Neural cell (in vitro differentiated cells): ENCODE results near the gene OFD1. TPM values are rescaled to one million over a fixed set of nuclear protein-coding genes. Genes with fewer than 3 reads are reported as not detected.

ENCODE experiments used
- H2AFZ ChIP-seq: fragments of 200-600, 300-800 bp; sonication (generic), shearing (Covaris generic); 2 replicates; pipeline ENCODE4 v1.6.0; 2014; ENCODE audit warnings: low read depth, mild to moderate bottlenecking, antibody characterized with exemption, low read length, moderate library complexity
- H3F3A ChIP-seq: fragments of 200-600 bp; shearing (Covaris generic); 2 replicates; pipeline ENCODE4 v1.6.1; 2016; ENCODE audit warnings: mild to moderate bottlenecking, moderate library complexity, mixed read lengths, antibody characterized with exemption, low read length; ENCODE audit not compliant: insufficient read depth, poor library complexity, severe bottlenecking
- H3K27ac ChIP-seq: fragments of 200-600, 300-800 bp; sonication (generic), shearing (Covaris generic); 2 replicates; pipeline ENCODE4 v1.5.1; 2014; ENCODE audit warnings: mild to moderate bottlenecking, low read length, moderate library complexity
- H3K27me3 ChIP-seq: fragments of 300-800, 200-600 bp; sonication (generic), shearing (Covaris generic); 2 replicates; pipeline ENCODE4 v1.6.0; 2014; ENCODE audit warnings: mild to moderate bottlenecking, low read depth, low read length, moderate library complexity; ENCODE audit not compliant: insufficient read depth
- H3K36me3 ChIP-seq: fragments of 300-800, 200-600 bp; sonication (generic), shearing (Covaris generic); 2 replicates; pipeline ENCODE4 v1.5.1; 2014; ENCODE audit warnings: mild to moderate bottlenecking, antibody characterized with exemption, low read length, moderate library complexity; ENCODE audit not compliant: insufficient read depth
- H3K4me2 ChIP-seq: fragments of 300-800, 200-600 bp; sonication (generic), shearing (Covaris generic); 2 replicates; pipeline ENCODE4 v1.6.0; 2014; ENCODE audit warnings: mild to moderate bottlenecking, low read length
- H3K4me3 ChIP-seq: fragments of 300-800, 200-600 bp; sonication (generic), shearing (Covaris generic); 2 replicates; pipeline ENCODE4 v1.5.1; 2014; ENCODE audit warnings: mild to moderate bottlenecking, low read length, moderate library complexity
- H3K79me2 ChIP-seq: fragments of 200-600 bp; shearing (Covaris generic); replicated peaks from 2 replicates; pipeline ENCODE4 v1.6.0; 2014; ENCODE audit warnings: mild to moderate bottlenecking, low read length, moderate library complexity; ENCODE audit not compliant: insufficient read depth
- H3K9ac ChIP-seq: fragments of 300-800, 200-600 bp; sonication (generic), shearing (Covaris generic); 2 replicates; pipeline ENCODE4 v1.6.1; 2016; ENCODE audit warnings: mild to moderate bottlenecking, low read length, mixed read lengths
- H3K9me2 ChIP-seq: fragments of 200-600 bp; shearing (Covaris generic); 2 replicates; pipeline ENCODE4 v1.6.1; 2016; ENCODE audit warnings: mild to moderate bottlenecking, low read length, mixed read lengths; ENCODE audit not compliant: insufficient read depth
- H3K9me3 ChIP-seq: fragments of 200-600, 300-800 bp; sonication (generic), shearing (Covaris generic); 2 replicates; pipeline ENCODE4 v1.6.1; 2016; ENCODE audit warnings: mild to moderate bottlenecking, mixed run types, low read length, moderate library complexity, mixed read lengths
- H4K20me1 ChIP-seq: fragments of 200-600 bp; shearing (Covaris generic); 2 replicates; pipeline ENCODE4 v1.6.1; 2016; ENCODE audit warnings: mild to moderate bottlenecking, mixed run types; ENCODE audit not compliant: insufficient read depth
- EP300 ChIP-seq: fragments of 450-650 bp; conservative IDR thresholded peaks from 2 replicates; pipeline ENCODE4 v1.6.1; 2014; ENCODE audit warnings: antibody characterized with exemption, mild to moderate bottlenecking, moderate library complexity; ENCODE audit not compliant: poor library complexity, severe bottlenecking
- EZH2 ChIP-seq: fragments of 200-600, 300-800 bp; shearing (Covaris generic), sonication (generic); IDR thresholded peaks from 2 replicates; pipeline ENCODE4 v1.6.1; 2014; ENCODE audit warnings: antibody characterized with exemption, low read length, borderline replicate concordance, mild to moderate bottlenecking; ENCODE audit not compliant: insufficient read depth, poor library complexity, severe bottlenecking
- MXI1 ChIP-seq: fragments of 450-650 bp; conservative IDR thresholded peaks from 2 replicates; pipeline ENCODE4 v1.6.1; 2014; ENCODE audit warnings: antibody characterized with exemption, mild to moderate bottlenecking; ENCODE audit not compliant: poor library complexity, severe bottlenecking
- POLR2AphosphoS5 ChIP-seq: IDR thresholded peaks from 2 replicates; pipeline ENCODE4 v1.6.1; 2012
- RAD21 ChIP-seq: fragments of 450-650 bp; conservative IDR thresholded peaks from 2 replicates; pipeline ENCODE4 v1.6.1; 2014; ENCODE audit warnings: antibody characterized with exemption, mild to moderate bottlenecking, moderate library complexity
- SMC3 ChIP-seq: fragments of 450-650 bp; conservative IDR thresholded peaks from 2 replicates; pipeline ENCODE4 v1.6.1; 2014; ENCODE audit warnings: antibody characterized with exemption, mild to moderate bottlenecking, moderate library complexity; ENCODE audit not compliant: poor library complexity
- TAF1 ChIP-seq: IDR thresholded peaks from 2 replicates; pipeline ENCODE4 v1.6.1; 2012; ENCODE audit warnings: low read depth
- polyA plus RNA-seq: library from polyadenylated mRNA; depleted of rRNA; stranded (reverse); fragments of >200 nt; gene quantifications from 2 replicates; pipeline ENCODE4 v1.2.3, GENCODE V29; 2014
- TF ChIP-seq, protein P1 (sequence below): IDR thresholded peaks from 2 replicates; pipeline ENCODE4 v1.6.1; 2012; ENCODE audit warnings: borderline replicate concordance
- TF ChIP-seq, protein P2 (sequence below): fragments of 450-650 bp; IDR thresholded peaks from 2 replicates; pipeline ENCODE4 v1.5.1; 2014; ENCODE audit warnings: antibody characterized with exemption, mild to moderate bottlenecking, moderate library complexity; ENCODE audit not compliant: poor library complexity, severe bottlenecking

OFD1 gene
- polyA plus RNA-seq, 1 donor from 2014 or later = 35.1 TPM

DNA sequence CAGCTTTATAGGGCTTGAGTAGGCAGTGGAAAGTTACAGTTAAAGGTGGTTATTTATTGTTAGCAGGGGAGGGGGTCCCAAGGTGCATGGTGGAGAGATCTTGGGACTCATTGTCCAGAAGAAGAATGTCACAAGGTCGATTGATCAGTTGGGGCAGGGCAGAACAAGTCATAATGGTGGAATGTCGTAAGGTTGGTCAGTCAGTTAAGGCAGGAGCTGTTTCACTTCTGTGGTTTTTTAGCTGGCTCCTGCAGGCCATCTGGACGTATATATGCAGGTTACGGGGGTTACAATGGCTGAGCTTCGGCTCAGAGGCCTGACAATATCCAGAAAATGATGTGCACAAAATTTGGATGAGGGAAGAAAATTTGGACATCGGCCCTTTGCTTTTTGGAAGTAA, 7.1 kb downstream of the OFD1 start:
- no peaks in the 10 kb centered on the region for H3K9me3 ChIP-seq

DNA sequence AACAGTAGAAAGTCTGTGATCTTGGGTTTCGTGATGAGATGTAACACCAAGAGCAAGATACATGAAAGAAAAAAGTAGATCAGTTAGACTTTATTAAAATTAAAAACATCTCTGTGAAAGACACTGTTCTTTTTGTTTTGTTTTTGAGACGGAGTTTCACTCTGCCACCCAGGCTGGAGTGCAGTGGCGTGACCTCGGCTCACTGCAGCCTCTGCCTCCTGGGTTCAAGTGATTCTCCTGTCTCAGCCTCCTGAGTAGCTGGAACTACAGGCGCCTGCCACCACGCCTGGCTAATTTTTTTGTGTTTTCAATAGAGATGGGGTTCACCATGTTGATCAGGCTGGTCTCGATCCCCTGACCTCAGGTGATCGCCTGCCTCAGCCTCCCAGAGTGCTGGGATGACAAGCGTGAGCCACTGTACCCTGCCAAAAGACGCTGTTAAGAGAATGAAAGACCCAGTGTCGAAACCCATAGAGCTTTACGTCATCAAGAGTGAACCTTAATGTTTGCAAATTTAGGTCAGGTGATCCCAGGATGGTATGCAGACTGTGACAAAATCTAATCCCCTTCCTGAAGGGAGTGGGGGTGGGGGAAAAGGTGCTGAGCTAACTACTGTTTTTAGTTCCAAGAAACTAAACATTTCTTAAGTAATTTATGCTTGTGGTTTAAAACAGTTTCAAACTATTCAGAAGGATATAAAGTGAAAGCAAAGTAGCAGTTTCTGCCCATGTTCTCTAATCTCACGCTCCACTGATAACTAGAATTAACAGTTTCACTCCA, 8.0 kb downstream of the OFD1 start:
- no peak overlapping the region for H3K9ac ChIP-seq
- no peaks in the 10 kb centered on the region for H3K79me2 ChIP-seq
- TF ChIP-seq, protein P1, sequence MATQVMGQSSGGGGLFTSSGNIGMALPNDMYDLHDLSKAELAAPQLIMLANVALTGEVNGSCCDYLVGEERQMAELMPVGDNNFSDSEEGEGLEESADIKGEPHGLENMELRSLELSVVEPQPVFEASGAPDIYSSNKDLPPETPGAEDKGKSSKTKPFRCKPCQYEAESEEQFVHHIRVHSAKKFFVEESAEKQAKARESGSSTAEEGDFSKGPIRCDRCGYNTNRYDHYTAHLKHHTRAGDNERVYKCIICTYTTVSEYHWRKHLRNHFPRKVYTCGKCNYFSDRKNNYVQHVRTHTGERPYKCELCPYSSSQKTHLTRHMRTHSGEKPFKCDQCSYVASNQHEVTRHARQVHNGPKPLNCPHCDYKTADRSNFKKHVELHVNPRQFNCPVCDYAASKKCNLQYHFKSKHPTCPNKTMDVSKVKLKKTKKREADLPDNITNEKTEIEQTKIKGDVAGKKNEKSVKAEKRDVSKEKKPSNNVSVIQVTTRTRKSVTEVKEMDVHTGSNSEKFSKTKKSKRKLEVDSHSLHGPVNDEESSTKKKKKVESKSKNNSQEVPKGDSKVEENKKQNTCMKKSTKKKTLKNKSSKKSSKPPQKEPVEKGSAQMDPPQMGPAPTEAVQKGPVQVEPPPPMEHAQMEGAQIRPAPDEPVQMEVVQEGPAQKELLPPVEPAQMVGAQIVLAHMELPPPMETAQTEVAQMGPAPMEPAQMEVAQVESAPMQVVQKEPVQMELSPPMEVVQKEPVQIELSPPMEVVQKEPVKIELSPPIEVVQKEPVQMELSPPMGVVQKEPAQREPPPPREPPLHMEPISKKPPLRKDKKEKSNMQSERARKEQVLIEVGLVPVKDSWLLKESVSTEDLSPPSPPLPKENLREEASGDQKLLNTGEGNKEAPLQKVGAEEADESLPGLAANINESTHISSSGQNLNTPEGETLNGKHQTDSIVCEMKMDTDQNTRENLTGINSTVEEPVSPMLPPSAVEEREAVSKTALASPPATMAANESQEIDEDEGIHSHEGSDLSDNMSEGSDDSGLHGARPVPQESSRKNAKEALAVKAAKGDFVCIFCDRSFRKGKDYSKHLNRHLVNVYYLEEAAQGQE = no peak
- TF ChIP-seq EZH2 = no peak
- no peak for TF ChIP-seq RAD21
- no peak for TF ChIP-seq POLR2AphosphoS5
- no peak for TF ChIP-seq SMC3
- TF ChIP-seq EP300 = no peak
- TF ChIP-seq, protein P2, sequence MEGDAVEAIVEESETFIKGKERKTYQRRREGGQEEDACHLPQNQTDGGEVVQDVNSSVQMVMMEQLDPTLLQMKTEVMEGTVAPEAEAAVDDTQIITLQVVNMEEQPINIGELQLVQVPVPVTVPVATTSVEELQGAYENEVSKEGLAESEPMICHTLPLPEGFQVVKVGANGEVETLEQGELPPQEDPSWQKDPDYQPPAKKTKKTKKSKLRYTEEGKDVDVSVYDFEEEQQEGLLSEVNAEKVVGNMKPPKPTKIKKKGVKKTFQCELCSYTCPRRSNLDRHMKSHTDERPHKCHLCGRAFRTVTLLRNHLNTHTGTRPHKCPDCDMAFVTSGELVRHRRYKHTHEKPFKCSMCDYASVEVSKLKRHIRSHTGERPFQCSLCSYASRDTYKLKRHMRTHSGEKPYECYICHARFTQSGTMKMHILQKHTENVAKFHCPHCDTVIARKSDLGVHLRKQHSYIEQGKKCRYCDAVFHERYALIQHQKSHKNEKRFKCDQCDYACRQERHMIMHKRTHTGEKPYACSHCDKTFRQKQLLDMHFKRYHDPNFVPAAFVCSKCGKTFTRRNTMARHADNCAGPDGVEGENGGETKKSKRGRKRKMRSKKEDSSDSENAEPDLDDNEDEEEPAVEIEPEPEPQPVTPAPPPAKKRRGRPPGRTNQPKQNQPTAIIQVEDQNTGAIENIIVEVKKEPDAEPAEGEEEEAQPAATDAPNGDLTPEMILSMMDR = no peak
- no peak for TF ChIP-seq MXI1
- no peak for TF ChIP-seq TAF1
- H3K27ac ChIP-seq = no peak overlapping the region
- no peaks in the 10 kb centered on the region for H3K9me2 ChIP-seq
- no peaks in the 10 kb centered on the region for H3F3A ChIP-seq
- no peaks in the 10 kb centered on the region for H3K9me3 ChIP-seq
- H3K4me2 ChIP-seq = no peak overlapping the region
- H4K20me1 ChIP-seq = no peaks in the 10 kb centered on the region
- no peak overlapping the region for H3K4me3 ChIP-seq
- no peak overlapping the region for H2AFZ ChIP-seq
- no peaks in the 10 kb centered on the region for H3K27me3 ChIP-seq
- H3K36me3 ChIP-seq = no peaks in the 10 kb centered on the region

More for the DNA sequence above, 7.1 kb downstream of the OFD1 start:
- no peaks in the 10 kb centered on the region for H3K79me2 ChIP-seq
- H3K9ac ChIP-seq = no peak overlapping the region
- H3K4me2 ChIP-seq = no peak overlapping the region
- no peaks in the 10 kb centered on the region for H4K20me1 ChIP-seq
- H2AFZ ChIP-seq = no peak overlapping the region
- no peaks in the 10 kb centered on the region for H3K36me3 ChIP-seq
- H3F3A ChIP-seq = no peaks in the 10 kb centered on the region
- TF ChIP-seq, protein P1 = no peak
- no peak for TF ChIP-seq SMC3
- TF ChIP-seq POLR2AphosphoS5 = no peak
- no peak overlapping the region for H3K4me3 ChIP-seq
- no peak overlapping the region for H3K27ac ChIP-seq
- H3K9me2 ChIP-seq = no peaks in the 10 kb centered on the region
- no peaks in the 10 kb centered on the region for H3K27me3 ChIP-seq
